Measurements from ENCODE around the gene PLCD1.

GRCh38 chr3:37985637-37986320, 43.7 kb downstream of the PLCD1 start:
- TF ChIP-seq CTCF (IDR thresholded peaks at IDR 0.05): no peak
- no peak for TF ChIP-seq POLR2A (IDR thresholded peaks at IDR 0.05)
